ENCODE measurements around the gene ZNF410.

Gene ZNF410

DNA sequence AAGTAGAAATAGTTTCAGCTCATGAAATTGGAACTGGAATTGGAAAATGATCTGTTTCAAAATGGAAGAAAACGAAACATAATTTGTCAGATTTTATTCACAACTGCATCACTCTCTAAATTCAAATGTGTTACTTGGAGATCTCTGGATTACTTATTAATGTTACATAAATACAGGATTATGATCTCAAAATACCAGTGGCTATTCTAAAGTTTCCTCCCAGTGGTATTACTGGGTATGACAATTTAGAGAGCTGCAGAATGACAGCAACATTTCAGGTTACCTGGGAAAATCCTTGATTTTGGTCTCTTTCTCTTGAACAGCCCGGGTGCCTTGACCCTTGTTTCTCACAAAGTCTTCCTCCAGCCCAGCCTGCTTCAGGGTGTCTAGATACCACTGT, 49.0 kb downstream of the ZNF410 start:
- Histone ChIP-seq H3K27ac (ENCODE audit: low read length) (no peak overlapping the region), H3K4me3 (ENCODE audit: low read length) (no peak overlapping the region), H3K4me2 (ENCODE audit: low read length) (no peak overlapping the region), H3K9me3 (ENCODE audit: insufficient read depth, low read length) (no peaks in the 10 kb centered on the region), H3K4me1 (ENCODE audit: low read length) (no peaks in the 10 kb centered on the region), H3K9ac (ENCODE audit: low read length) (no peak overlapping the region), H4K20me1 (ENCODE audit: insufficient read depth, low read length) (no peaks in the 10 kb centered on the region), H2AFZ (ENCODE audit: low read depth, low read length) (no peak overlapping the region), H3K36me3 (replicated peaks; ENCODE audit: low read depth, low read length) (peaks cover 16% of the 10 kb centered on the region), H3K79me2 (ENCODE audit: low read length) (no peaks in the 10 kb centered on the region), H3K27me3 (ENCODE audit: low read depth, low read length) (no peaks in the 10 kb centered on the region)
- TF ChIP-seq, protein P1, sequence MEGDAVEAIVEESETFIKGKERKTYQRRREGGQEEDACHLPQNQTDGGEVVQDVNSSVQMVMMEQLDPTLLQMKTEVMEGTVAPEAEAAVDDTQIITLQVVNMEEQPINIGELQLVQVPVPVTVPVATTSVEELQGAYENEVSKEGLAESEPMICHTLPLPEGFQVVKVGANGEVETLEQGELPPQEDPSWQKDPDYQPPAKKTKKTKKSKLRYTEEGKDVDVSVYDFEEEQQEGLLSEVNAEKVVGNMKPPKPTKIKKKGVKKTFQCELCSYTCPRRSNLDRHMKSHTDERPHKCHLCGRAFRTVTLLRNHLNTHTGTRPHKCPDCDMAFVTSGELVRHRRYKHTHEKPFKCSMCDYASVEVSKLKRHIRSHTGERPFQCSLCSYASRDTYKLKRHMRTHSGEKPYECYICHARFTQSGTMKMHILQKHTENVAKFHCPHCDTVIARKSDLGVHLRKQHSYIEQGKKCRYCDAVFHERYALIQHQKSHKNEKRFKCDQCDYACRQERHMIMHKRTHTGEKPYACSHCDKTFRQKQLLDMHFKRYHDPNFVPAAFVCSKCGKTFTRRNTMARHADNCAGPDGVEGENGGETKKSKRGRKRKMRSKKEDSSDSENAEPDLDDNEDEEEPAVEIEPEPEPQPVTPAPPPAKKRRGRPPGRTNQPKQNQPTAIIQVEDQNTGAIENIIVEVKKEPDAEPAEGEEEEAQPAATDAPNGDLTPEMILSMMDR (IDR thresholded peaks at IDR 0.05; ENCODE audit: low read depth, low read length) = peak; percentile 28
- no peak for TF ChIP-seq EZH2phosphoT487 (IDR thresholded peaks at IDR 0.05; ENCODE audit: low read depth)

DNA sequence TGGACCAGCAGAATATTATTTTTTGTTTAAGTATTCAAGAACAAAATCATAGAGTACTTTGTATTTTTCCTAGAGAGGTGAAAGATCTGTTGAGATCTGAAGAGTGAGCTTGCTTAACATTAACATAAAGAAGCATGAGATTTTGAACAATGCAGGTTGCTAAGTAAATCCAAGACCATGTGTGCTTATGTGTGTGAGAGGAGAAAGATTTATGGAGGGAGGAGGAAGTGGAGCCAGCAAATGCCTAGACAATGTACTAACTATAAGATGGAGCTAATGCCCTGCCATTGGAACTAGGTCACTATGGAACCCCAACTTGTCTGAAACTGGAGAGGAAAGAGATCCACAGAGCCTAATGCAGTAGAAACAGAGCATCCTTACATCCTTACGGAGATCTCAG, 49.9 kb downstream of the ZNF410 start:
- Histone ChIP-seq H3K27ac (ENCODE audit: low read length) (no peak overlapping the region), H4K20me1 (ENCODE audit: insufficient read depth, low read length) (no peaks in the 10 kb centered on the region), H3K79me2 (ENCODE audit: low read length) (no peaks in the 10 kb centered on the region), H3K27me3 (ENCODE audit: low read depth, low read length) (no peaks in the 10 kb centered on the region), H3K36me3 (replicated peaks; ENCODE audit: low read depth, low read length) (peaks cover 10% of the 10 kb centered on the region), H3K9me3 (ENCODE audit: insufficient read depth, low read length) (no peaks in the 10 kb centered on the region), H3K4me3 (ENCODE audit: low read length) (no peak overlapping the region), H3K4me2 (ENCODE audit: low read length) (no peak overlapping the region), H3K4me1 (ENCODE audit: low read length) (no peaks in the 10 kb centered on the region), H2AFZ (ENCODE audit: low read depth, low read length) (no peak overlapping the region), H3K9ac (ENCODE audit: low read length) (no peak overlapping the region)
- no peak for TF ChIP-seq EZH2phosphoT487 (IDR thresholded peaks at IDR 0.05; ENCODE audit: low read depth)
- TF ChIP-seq, protein P1 (IDR thresholded peaks at IDR 0.05; ENCODE audit: low read depth, low read length) = no peak

DNA sequence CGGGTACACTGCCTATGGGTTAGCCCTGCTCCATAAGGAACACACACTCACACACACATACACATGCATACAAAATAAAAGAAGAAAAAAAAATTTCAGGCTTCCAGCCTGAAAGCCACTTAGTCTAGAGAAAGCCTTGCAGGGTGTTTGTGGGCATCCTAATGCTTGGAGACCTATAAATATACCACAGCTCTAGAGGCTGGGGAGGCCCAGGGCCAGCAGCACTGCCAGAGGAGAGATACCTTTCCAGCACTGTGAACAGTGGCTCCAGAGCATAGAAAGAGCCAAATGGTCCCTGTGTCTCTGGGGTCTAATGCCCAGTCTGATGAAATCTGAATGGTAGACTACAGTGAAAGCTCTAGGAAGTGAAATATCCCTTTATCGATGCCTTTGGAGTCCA, 50.4 kb downstream of the ZNF410 start:
- Histone ChIP-seq H3K9ac (ENCODE audit: low read length) (no peak overlapping the region), H3K4me1 (ENCODE audit: low read length) (no peaks in the 10 kb centered on the region), H4K20me1 (ENCODE audit: insufficient read depth, low read length) (no peaks in the 10 kb centered on the region), H3K4me2 (ENCODE audit: low read length) (no peak overlapping the region), H2AFZ (ENCODE audit: low read depth, low read length) (no peak overlapping the region), H3K36me3 (replicated peaks; ENCODE audit: low read depth, low read length) (peaks cover 6% of the 10 kb centered on the region), H3K9me3 (ENCODE audit: insufficient read depth, low read length) (no peaks in the 10 kb centered on the region), H3K79me2 (ENCODE audit: low read length) (no peaks in the 10 kb centered on the region), H3K27me3 (ENCODE audit: low read depth, low read length) (no peaks in the 10 kb centered on the region), H3K4me3 (ENCODE audit: low read length) (no peak overlapping the region), H3K27ac (ENCODE audit: low read length) (no peak overlapping the region)
- no peak for TF ChIP-seq EZH2phosphoT487 (IDR thresholded peaks at IDR 0.05; ENCODE audit: low read depth)
- TF ChIP-seq, protein P1 (IDR thresholded peaks at IDR 0.05; ENCODE audit: low read depth, low read length) = no peak

DNA sequence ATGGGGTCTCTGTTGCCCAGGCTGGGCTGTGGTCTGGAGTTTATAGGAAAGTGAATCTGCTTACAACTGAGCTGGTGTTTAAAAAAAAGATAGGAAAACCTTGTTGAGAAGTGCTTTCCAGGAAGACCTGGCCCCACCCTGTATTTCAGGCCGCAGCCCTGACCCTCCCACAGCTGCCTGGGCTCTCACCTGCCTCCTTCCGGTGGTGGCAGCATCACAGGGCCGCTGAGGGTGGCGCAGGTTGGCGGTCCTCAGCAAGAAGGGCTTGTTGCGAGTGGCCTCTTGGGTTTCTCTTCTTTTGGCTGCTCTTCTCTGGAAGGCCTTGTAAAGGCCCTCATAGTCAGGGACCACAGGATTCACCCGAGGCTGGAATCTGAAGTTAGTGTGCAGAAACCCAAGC, 55.5 kb downstream of the ZNF410 start:
- no peaks in the 10 kb centered on the region for H3K36me3 ChIP-seq (replicated peaks; ENCODE audit: low read depth, low read length)
- H3K4me2 ChIP-seq (ENCODE audit: low read length) = no peak overlapping the region
- TF ChIP-seq EZH2phosphoT487 (IDR thresholded peaks at IDR 0.05; ENCODE audit: low read depth) = no peak
- TF ChIP-seq, protein P1 (IDR thresholded peaks at IDR 0.05; ENCODE audit: low read depth, low read length) = no peak
- no peak overlapping the region for H3K4me3 ChIP-seq (ENCODE audit: low read length)
- no peak overlapping the region for H2AFZ ChIP-seq (ENCODE audit: low read depth, low read length)
- H3K9me3 ChIP-seq (ENCODE audit: insufficient read depth, low read length) = no peaks in the 10 kb centered on the region
- no peaks in the 10 kb centered on the region for H4K20me1 ChIP-seq (ENCODE audit: insufficient read depth, low read length)
- no peaks in the 10 kb centered on the region for H3K27me3 ChIP-seq (ENCODE audit: low read depth, low read length)
- no peaks in the 10 kb centered on the region for H3K79me2 ChIP-seq (ENCODE audit: low read length)
- peaks cover 23% of the 10 kb centered on the region for H3K4me1 ChIP-seq (ENCODE audit: low read length)
- no peak overlapping the region for H3K27ac ChIP-seq (ENCODE audit: low read length)
- H3K9ac ChIP-seq (ENCODE audit: low read length) = no peak overlapping the region

All from OCI-LY3 (cell line).